Measurements from ENCODE around the gene APBA2.

- TF ChIP-seq ZNF687 (CRISPR knock-in tag; IDR thresholded peaks at IDR 0.05) (no peak), ZNF558 (CRISPR knock-in tag; IDR thresholded peaks at IDR 0.05; ENCODE audit: borderline replicate concordance) (no peak), TAF1 (CRISPR knock-in tag; IDR thresholded peaks at IDR 0.05) (no peak), ZNF703 (CRISPR knock-in tag; IDR thresholded peaks at IDR 0.05; ENCODE audit: borderline replicate concordance) (no peak), GZF1 (CRISPR knock-in tag; IDR thresholded peaks at IDR 0.05) (no peak)
These were observed 72.1 kb downstream of the APBA2 start for GRCh38 chr15:28957606-28958498.

All from HepG2 (cell line).